ENCODE results near the gene MRPL10. TPM values are rescaled to one million over a fixed set of nuclear protein-coding genes. Genes with fewer than 3 reads are reported as not detected.

MRPL10 gene
- total and polyA plus RNA-seq, 10 of the 15 experiments (the other 5 are each of a cell fraction or from before 2014, with no cell fraction given) = 18.9 to 61.9 (median 47.3) TPM

GRCh38 chr17:47831003-47831933 is at the start of gene MRPL10, which contains the start of gene LRRC46 (continued):
- peak; percentile 74 for TF ChIP-seq NKRF (conservative IDR thresholded peaks at IDR 0.05)
- no peak for TF ChIP-seq DPF2 (IDR thresholded peaks at IDR 0.05)
- no peak for TF ChIP-seq IRF4 (IDR thresholded peaks at IDR 0.05; ENCODE audit: low read depth, low read length)
- TF ChIP-seq POLR2AphosphoS5 (IDR thresholded peaks at IDR 0.05; ENCODE audit: low read length) = peak; percentile 97
- TF ChIP-seq PML (IDR thresholded peaks at IDR 0.05; ENCODE audit: low read length) = peak; percentile 95
- TF ChIP-seq, protein P1, sequence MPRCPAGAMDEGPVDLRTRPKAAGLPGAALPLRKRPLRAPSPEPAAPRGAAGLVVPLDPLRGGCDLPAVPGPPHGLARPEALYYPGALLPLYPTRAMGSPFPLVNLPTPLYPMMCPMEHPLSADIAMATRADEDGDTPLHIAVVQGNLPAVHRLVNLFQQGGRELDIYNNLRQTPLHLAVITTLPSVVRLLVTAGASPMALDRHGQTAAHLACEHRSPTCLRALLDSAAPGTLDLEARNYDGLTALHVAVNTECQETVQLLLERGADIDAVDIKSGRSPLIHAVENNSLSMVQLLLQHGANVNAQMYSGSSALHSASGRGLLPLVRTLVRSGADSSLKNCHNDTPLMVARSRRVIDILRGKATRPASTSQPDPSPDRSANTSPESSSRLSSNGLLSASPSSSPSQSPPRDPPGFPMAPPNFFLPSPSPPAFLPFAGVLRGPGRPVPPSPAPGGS (IDR thresholded peaks at IDR 0.05; ENCODE audit: borderline replicate concordance, insufficient read depth, low read depth, low read length, poor library complexity, severe bottlenecking) = no peak
- peak; percentile 24 for TF ChIP-seq RELA (IDR thresholded peaks at IDR 0.05; ENCODE audit: borderline replicate concordance, partially characterized antibody)
- no peak for TF ChIP-seq ATF7 (IDR thresholded peaks at IDR 0.05; ENCODE audit: low read depth)
- TF ChIP-seq SP1 (IDR thresholded peaks at IDR 0.05; ENCODE audit: low read depth, low read length) = peak; percentile 56
- 0 out of 2 replicates have a peak, but pooled peaks have one; percentile 63 for TF ChIP-seq MLLT1 (IDR thresholded peaks at IDR 0.05)
- TF ChIP-seq, protein P2, sequence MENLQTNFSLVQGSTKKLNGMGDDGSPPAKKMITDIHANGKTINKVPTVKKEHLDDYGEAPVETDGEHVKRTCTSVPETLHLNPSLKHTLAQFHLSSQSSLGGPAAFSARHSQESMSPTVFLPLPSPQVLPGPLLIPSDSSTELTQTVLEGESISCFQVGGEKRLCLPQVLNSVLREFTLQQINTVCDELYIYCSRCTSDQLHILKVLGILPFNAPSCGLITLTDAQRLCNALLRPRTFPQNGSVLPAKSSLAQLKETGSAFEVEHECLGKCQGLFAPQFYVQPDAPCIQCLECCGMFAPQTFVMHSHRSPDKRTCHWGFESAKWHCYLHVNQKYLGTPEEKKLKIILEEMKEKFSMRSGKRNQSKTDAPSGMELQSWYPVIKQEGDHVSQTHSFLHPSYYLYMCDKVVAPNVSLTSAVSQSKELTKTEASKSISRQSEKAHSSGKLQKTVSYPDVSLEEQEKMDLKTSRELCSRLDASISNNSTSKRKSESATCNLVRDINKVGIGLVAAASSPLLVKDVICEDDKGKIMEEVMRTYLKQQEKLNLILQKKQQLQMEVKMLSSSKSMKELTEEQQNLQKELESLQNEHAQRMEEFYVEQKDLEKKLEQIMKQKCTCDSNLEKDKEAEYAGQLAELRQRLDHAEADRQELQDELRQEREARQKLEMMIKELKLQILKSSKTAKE (IDR thresholded peaks at IDR 0.05; ENCODE audit: low read depth, poor library complexity, severe bottlenecking) = no peak
- TF ChIP-seq SMAD1 (IDR thresholded peaks at IDR 0.05; ENCODE audit: low read depth, partially characterized antibody) = peak; percentile 62
- TF ChIP-seq POU2F2 (IDR thresholded peaks at IDR 0.05; ENCODE audit: borderline replicate concordance, low read depth, low read length) = peak; percentile 80; the same call in 2 of the 3 replicates
- no peak for TF ChIP-seq SRF (IDR thresholded peaks at IDR 0.05; ENCODE audit: low read depth in 2 of 2, low read length in 2 of 2)
- no peak for TF ChIP-seq NR2F1 (conservative IDR thresholded peaks at IDR 0.05)
- TF ChIP-seq, protein P3, sequence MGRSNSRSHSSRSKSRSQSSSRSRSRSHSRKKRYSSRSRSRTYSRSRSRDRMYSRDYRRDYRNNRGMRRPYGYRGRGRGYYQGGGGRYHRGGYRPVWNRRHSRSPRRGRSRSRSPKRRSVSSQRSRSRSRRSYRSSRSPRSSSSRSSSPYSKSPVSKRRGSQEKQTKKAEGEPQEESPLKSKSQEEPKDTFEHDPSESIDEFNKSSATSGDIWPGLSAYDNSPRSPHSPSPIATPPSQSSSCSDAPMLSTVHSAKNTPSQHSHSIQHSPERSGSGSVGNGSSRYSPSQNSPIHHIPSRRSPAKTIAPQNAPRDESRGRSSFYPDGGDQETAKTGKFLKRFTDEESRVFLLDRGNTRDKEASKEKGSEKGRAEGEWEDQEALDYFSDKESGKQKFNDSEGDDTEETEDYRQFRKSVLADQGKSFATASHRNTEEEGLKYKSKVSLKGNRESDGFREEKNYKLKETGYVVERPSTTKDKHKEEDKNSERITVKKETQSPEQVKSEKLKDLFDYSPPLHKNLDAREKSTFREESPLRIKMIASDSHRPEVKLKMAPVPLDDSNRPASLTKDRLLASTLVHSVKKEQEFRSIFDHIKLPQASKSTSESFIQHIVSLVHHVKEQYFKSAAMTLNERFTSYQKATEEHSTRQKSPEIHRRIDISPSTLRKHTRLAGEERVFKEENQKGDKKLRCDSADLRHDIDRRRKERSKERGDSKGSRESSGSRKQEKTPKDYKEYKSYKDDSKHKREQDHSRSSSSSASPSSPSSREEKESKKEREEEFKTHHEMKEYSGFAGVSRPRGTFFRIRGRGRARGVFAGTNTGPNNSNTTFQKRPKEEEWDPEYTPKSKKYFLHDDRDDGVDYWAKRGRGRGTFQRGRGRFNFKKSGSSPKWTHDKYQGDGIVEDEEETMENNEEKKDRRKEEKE (IDR thresholded peaks at IDR 0.05) = no peak
- no peak for TF ChIP-seq IKZF2 (IDR thresholded peaks at IDR 0.05)
- TF ChIP-seq HCFC1 (IDR thresholded peaks at IDR 0.05; ENCODE audit: low read length) = peak; percentile 73
- peak; percentile 43; the same call in 1 of the 2 replicates for TF ChIP-seq CREM (IDR thresholded peaks at IDR 0.05; ENCODE audit: low read depth)
- TF ChIP-seq SREBF2 (IDR thresholded peaks at IDR 0.05; ENCODE audit: low read length) = no peak
